Measurements from ENCODE around the gene AMOTL1. TPM values are rescaled to one million over a fixed set of nuclear protein-coding genes. Genes with fewer than 3 reads are reported as not detected.

Gene AMOTL1, protein sequence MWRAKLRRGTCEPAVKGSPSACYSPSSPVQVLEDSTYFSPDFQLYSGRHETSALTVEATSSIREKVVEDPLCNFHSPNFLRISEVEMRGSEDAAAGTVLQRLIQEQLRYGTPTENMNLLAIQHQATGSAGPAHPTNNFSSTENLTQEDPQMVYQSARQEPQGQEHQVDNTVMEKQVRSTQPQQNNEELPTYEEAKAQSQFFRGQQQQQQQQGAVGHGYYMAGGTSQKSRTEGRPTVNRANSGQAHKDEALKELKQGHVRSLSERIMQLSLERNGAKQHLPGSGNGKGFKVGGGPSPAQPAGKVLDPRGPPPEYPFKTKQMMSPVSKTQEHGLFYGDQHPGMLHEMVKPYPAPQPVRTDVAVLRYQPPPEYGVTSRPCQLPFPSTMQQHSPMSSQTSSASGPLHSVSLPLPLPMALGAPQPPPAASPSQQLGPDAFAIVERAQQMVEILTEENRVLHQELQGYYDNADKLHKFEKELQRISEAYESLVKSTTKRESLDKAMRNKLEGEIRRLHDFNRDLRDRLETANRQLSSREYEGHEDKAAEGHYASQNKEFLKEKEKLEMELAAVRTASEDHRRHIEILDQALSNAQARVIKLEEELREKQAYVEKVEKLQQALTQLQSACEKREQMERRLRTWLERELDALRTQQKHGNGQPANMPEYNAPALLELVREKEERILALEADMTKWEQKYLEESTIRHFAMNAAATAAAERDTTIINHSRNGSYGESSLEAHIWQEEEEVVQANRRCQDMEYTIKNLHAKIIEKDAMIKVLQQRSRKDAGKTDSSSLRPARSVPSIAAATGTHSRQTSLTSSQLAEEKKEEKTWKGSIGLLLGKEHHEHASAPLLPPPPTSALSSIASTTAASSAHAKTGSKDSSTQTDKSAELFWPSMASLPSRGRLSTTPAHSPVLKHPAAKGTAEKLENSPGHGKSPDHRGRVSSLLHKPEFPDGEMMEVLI
- total RNA-seq: 44.8 and 45.8 TPM in 2 replicates
- long read RNA-seq, partial matches to known transcripts: 3 of 56 reads
- long read RNA-seq, other reads (novel, unspliced or antisense): 53 of 56 reads

DNA sequence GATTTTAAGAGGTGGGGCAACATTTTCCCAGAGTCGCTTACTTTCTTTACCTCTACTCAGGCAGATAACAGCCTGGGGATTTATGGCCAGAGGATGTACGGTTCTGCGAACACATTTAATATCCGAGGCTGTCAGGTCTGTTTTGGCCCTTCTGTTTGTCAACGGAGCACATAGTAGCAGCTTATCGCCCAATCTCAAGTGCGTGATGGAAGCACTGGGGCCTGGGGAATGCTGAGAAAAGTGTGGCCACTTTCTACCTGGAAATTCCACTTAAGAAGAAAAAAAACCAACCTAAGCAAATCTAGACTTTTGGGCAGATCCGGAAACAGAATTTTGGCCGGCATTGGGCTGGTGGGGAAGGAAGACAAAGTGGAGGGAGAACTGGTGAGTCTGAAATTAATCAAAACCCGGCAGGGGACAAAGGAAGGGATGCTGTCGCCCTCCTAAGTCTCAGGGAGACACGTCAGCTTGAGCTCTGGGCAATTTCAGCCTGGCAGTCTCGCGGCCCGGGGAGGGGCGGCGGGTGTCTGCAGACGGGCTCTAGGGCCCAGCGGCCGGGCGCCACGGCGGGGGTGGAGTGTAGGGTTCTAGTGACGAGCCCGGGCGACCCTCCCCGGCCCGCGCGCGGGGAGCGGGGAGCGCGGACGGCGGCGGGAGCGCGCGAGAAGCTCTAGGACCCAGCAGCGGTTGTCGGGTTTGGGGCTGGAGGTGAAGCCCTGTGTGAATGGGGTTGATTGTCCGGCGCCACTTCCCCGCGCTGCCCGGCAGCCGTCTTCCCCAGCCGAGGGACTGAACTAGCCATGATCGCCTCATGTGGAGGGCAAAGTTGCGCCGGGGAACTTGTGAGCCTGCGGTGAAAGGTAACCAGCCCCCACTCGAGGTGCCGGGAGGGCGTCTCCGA lies at the start of gene AMOTL1:
Gene AMOTL1, plus strand, starts transcription at position 656 of the 901 bp plus-strand sequence. Its CDS starts 156 bp downstream, at position 812.
- peaks cover 25% of the 10 kb centered on the region for H3K4me1 Mint-ChIP-seq (ENCODE audit: low read depth)
- H3K36me3 Mint-ChIP-seq (ENCODE audit: insufficient read depth): peaks cover 1% of the 10 kb centered on the region
- TF ChIP-seq, protein P1, sequence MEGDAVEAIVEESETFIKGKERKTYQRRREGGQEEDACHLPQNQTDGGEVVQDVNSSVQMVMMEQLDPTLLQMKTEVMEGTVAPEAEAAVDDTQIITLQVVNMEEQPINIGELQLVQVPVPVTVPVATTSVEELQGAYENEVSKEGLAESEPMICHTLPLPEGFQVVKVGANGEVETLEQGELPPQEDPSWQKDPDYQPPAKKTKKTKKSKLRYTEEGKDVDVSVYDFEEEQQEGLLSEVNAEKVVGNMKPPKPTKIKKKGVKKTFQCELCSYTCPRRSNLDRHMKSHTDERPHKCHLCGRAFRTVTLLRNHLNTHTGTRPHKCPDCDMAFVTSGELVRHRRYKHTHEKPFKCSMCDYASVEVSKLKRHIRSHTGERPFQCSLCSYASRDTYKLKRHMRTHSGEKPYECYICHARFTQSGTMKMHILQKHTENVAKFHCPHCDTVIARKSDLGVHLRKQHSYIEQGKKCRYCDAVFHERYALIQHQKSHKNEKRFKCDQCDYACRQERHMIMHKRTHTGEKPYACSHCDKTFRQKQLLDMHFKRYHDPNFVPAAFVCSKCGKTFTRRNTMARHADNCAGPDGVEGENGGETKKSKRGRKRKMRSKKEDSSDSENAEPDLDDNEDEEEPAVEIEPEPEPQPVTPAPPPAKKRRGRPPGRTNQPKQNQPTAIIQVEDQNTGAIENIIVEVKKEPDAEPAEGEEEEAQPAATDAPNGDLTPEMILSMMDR (IDR thresholded peaks at IDR 0.05; ENCODE audit: unreplicated experiment): peak; percentile 12
- H3K27me3 Mint-ChIP-seq: peaks cover 8% of the 10 kb centered on the region
- H3K4me3 Mint-ChIP-seq (ENCODE audit: low read depth): no peak within 1 kb of the TSS
- peak; percentile 76 for DNase-seq (ENCODE audit: low spot score, unreplicated experiment)
- H3K27ac Mint-ChIP-seq: peak within 1 kb of the TSS; percentile 95
- H3K9me3 Mint-ChIP-seq (ENCODE audit: low read depth): peaks cover 4% of the 10 kb centered on the region

DNA sequence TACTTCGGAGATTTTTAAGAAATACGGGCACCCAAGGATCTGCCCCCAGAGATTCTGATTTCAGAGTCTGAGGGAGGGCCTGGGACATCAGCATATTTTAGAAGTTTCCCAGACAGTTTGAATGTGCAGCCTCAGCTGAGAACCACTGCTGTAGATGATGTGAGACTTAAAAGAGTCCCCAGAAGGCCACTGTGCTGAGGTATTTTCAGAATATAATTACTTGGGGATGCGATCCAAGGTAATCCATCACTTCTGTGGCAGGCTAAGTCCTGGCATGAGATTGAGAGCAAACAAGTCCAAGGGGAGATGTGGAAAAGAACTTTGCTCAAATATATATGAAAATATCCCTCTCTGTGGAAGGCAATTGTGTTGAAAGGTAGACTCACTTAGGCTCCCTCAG lies 48.3 kb upstream of the AMOTL1 start:
- no peak overlapping the region for H3K27ac Mint-ChIP-seq
- H3K9me3 Mint-ChIP-seq (ENCODE audit: low read depth): peaks cover 2% of the 10 kb centered on the region
- peaks cover 3% of the 10 kb centered on the region for H3K4me1 Mint-ChIP-seq (ENCODE audit: low read depth)
- H3K4me3 Mint-ChIP-seq (ENCODE audit: low read depth): no peak overlapping the region
- DNase-seq (ENCODE audit: low spot score, unreplicated experiment): no peak
- H3K36me3 Mint-ChIP-seq (ENCODE audit: insufficient read depth): no peaks in the 10 kb centered on the region
- TF ChIP-seq, protein P1 (IDR thresholded peaks at IDR 0.05; ENCODE audit: unreplicated experiment): no peak
- H3K27me3 Mint-ChIP-seq: peaks cover under 1% of the 10 kb centered on the region

DNA sequence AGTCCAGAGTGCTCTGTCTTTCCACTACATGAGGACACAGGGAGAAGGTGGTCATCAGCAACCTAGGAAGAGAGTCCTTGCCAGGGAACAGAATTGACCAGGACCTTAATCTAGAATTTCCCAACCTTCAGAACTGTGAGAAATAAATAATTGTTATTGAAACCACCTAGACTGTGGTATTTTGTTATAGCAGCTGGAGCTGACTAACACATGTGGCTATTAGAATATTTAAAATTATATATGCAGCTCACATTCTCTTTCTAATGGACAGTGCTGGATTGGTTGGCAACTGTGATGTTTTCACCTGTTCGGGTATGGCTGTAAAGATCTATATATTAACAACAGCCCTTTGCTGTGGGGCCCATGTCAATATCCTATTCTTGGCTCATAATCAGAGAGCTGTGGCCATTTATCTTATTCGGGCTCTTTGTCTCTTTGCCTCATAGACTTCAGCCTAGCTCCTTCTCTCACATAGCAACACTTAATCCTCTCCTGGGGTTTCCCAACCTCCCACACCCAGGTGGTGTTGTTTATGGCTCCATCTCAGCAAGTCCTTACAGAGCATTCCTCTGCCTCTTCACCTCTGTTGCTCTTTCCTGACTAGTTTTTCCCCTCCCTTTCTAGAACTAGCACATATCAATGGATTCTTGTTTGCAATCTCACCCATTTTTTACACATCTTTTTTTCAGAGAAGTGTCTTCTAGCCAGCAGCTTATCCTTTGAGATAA lies 46.4 kb upstream of the AMOTL1 start:
- Mint-ChIP-seq H3K4me3 (ENCODE audit: low read depth) (no peak overlapping the region), H3K27me3 (peaks cover 3% of the 10 kb centered on the region), H3K27ac (no peak overlapping the region), H3K4me1 (ENCODE audit: low read depth) (peaks cover 3% of the 10 kb centered on the region), H3K36me3 (ENCODE audit: insufficient read depth) (no peaks in the 10 kb centered on the region), H3K9me3 (ENCODE audit: low read depth) (no peaks in the 10 kb centered on the region)
- TF ChIP-seq, protein P1 (IDR thresholded peaks at IDR 0.05; ENCODE audit: unreplicated experiment): no peak
- no peak for DNase-seq (ENCODE audit: low spot score, unreplicated experiment)

DNA sequence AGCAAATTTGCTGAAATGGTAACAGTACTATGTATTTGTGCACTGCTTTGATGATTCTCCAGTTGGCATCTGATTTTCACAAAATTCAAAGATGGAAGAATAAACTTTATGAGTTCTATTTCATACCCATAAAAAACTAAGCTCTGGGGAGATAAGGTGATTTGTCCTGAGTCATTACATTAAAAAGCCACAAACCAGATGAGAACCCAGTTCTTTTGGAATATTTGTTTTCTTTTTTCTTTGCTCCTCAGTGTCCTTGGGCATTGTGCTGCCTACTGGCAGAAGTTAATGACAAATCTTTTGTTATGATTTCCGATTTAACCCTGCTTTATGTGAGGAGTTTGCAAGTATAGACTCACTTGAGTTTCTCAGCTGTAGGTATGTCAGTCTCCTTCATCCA lies 45.4 kb upstream of the AMOTL1 start:
- no peak for DNase-seq (ENCODE audit: low spot score, unreplicated experiment)
- Mint-ChIP-seq H3K36me3 (ENCODE audit: insufficient read depth) (no peaks in the 10 kb centered on the region), H3K4me3 (ENCODE audit: low read depth) (no peak overlapping the region), H3K9me3 (ENCODE audit: low read depth) (no peaks in the 10 kb centered on the region), H3K27ac (no peak overlapping the region), H3K27me3 (peaks cover 3% of the 10 kb centered on the region), H3K4me1 (ENCODE audit: low read depth) (peaks cover 3% of the 10 kb centered on the region)
- TF ChIP-seq, protein P1 (IDR thresholded peaks at IDR 0.05; ENCODE audit: unreplicated experiment): no peak
